Loucy (cell line): Measurements from ENCODE around the gene KIAA0930.

Experiments
- H2AFZ ChIP-seq: fragments of 200-600 bp; sonication (generic); 2 replicates; pipeline ENCODE4 v1.6.0; 2016; ENCODE audit warnings: antibody characterized with exemption, mild to moderate bottlenecking, low read length, moderate library complexity
- H3F3A ChIP-seq: fragments of 200-600 bp; 2 replicates; pipeline ENCODE4 v1.6.0; 2016; ENCODE audit warnings: antibody characterized with exemption, low read depth, mild to moderate bottlenecking
- H3K27me3 ChIP-seq: fragments of 200-600 bp; sonication (generic); 2 replicates; pipeline ENCODE4 v1.6.1; 2014; ENCODE audit warnings: low read length, mild to moderate bottlenecking; ENCODE audit not compliant: insufficient read depth, poor library complexity, severe bottlenecking
- H3K36me3 ChIP-seq: fragments of 200-600 bp; sonication (generic); 2 replicates; pipeline ENCODE4 v1.6.1; 2016; ENCODE audit warnings: low read length; ENCODE audit not compliant: insufficient read depth
- H3K4me1 ChIP-seq: fragments of 200-600 bp; sonication (generic); 2 replicates; pipeline ENCODE4 v1.5.1; 2014; ENCODE audit warnings: low read length, mild to moderate bottlenecking; ENCODE audit not compliant: insufficient read depth, poor library complexity, severe bottlenecking
- H3K4me2 ChIP-seq: fragments of 200-600 bp; sonication (generic); 2 replicates; pipeline ENCODE4 v1.6.0; 2014; ENCODE audit warnings: antibody characterized with exemption, low read length, low read depth, mild to moderate bottlenecking; ENCODE audit not compliant: poor library complexity, severe bottlenecking
- H3K4me3 ChIP-seq: fragments of 200-600 bp; sonication (generic); 2 replicates; pipeline ENCODE4 v1.5.1; 2014; ENCODE audit warnings: low read length, mild to moderate bottlenecking, mixed read lengths; ENCODE audit not compliant: poor library complexity, severe bottlenecking
- H3K79me2 ChIP-seq: fragments of 200-600 bp; sonication (generic); 2 replicates; pipeline ENCODE4 v1.6.1; 2014; ENCODE audit warnings: low read length; ENCODE audit not compliant: insufficient read depth
- H3K9ac ChIP-seq: fragments of 200-600 bp; sonication (generic); 2 replicates; pipeline ENCODE4 v1.6.0; 2014; ENCODE audit warnings: mild to moderate bottlenecking, low read depth, low read length, moderate library complexity; ENCODE audit not compliant: poor library complexity, severe bottlenecking
- H3K9me2 ChIP-seq: fragments of 200-600 bp; sonication (generic); replicated peaks from 2 replicates; pipeline ENCODE4 v1.6.1; 2016; ENCODE audit warnings: low read depth, low read length, mixed read lengths
- H3K9me3 ChIP-seq: fragments of 200-600 bp; sonication (generic); 2 replicates; pipeline ENCODE4 v1.6.1; 2014; ENCODE audit warnings: mild to moderate bottlenecking, antibody characterized with exemption, low read length, low read depth; ENCODE audit not compliant: insufficient read depth
- H4K20me1 ChIP-seq: fragments of 200-600 bp; sonication (generic); 2 replicates; pipeline ENCODE4 v1.6.0; 2014; ENCODE audit warnings: antibody characterized with exemption, low read length, mild to moderate bottlenecking; ENCODE audit not compliant: insufficient read depth, poor library complexity, severe bottlenecking
- CTCF ChIP-seq: fragments of 200-600 bp; sonication (generic); conservative IDR thresholded peaks from 2 replicates; pipeline ENCODE4 v1.5.1; 2014; ENCODE audit warnings: mild to moderate bottlenecking, antibody characterized with exemption, low read length
- EZH2phosphoT487 ChIP-seq: fragments of 200-600 bp; IDR thresholded peaks from 2 replicates; pipeline ENCODE4 v1.6.1; 2018; ENCODE audit warnings: antibody characterized with exemption, mild to moderate bottlenecking, moderate library complexity, borderline replicate concordance

KIAA0930 gene

GRCh38 chr22:45164270-45165088, 76.2 kb downstream of the KIAA0930 start:
- Histone ChIP-seq H3F3A (no peaks in the 10 kb centered on the region), H3K9me2 (no peaks in the 10 kb centered on the region), H4K20me1 (peaks cover 56% of the 10 kb centered on the region), H3K4me1 (peaks cover 76% of the 10 kb centered on the region), H3K9me3 (no peaks in the 10 kb centered on the region), H3K4me2 (peak overlapping the region; percentile 91), H3K36me3 (peaks cover 14% of the 10 kb centered on the region; the same call in 1 of the 2 replicates), H2AFZ (peak overlapping the region; percentile 57), H3K9ac (peak overlapping the region; percentile 87), H3K4me3 (peak overlapping the region; percentile 87), H3K79me2 (peaks cover 93% of the 10 kb centered on the region), H3K27me3 (no peaks in the 10 kb centered on the region)
- no peak for TF ChIP-seq CTCF
- TF ChIP-seq EZH2phosphoT487 = no peak

- Histone ChIP-seq H3K9me3 (no peaks in the 10 kb centered on the region), H3K79me2 (peaks cover 91% of the 10 kb centered on the region), H3K4me3 (peak within 1 kb of the TSS; percentile 87), H3K9ac (peak within 1 kb of the TSS; percentile 87), H2AFZ (peak within 1 kb of the TSS; percentile 89), H3K4me1 (peaks cover 77% of the 10 kb centered on the region), H3F3A (no peaks in the 10 kb centered on the region), H3K27me3 (no peaks in the 10 kb centered on the region), H4K20me1 (peaks cover 52% of the 10 kb centered on the region), H3K4me2 (peak within 1 kb of the TSS; percentile 91), H3K36me3 (peaks cover 6% of the 10 kb centered on the region; the same call in 1 of the 2 replicates), H3K9me2 (no peaks in the 10 kb centered on the region)
- TF ChIP-seq CTCF (no peak), EZH2phosphoT487 (no peak)
Measured at GRCh38 chr22:45163451-45164269, 77.0 kb downstream of the KIAA0930 start, which contains the start of gene NUP50. NUP50 (plus strand) TSS chr22:45163925; CDS start chr22:45168178, 4,253 bp downstream.

GRCh38 chr22:45163099-45163450, 77.6 kb downstream of the KIAA0930 start:
- Histone ChIP-seq H3K27me3 (no peaks in the 10 kb centered on the region), H2AFZ (peak overlapping the region; percentile 89), H3K4me1 (peaks cover 77% of the 10 kb centered on the region), H3K79me2 (peaks cover 88% of the 10 kb centered on the region), H3F3A (no peaks in the 10 kb centered on the region), H3K36me3 (peaks cover under 1% of the 10 kb centered on the region; the same call in 1 of the 2 replicates), H3K4me3 (peak overlapping the region; percentile 87), H3K9me2 (no peaks in the 10 kb centered on the region), H3K9me3 (no peaks in the 10 kb centered on the region), H3K9ac (peak overlapping the region; percentile 87), H4K20me1 (peaks cover 46% of the 10 kb centered on the region), H3K4me2 (peak overlapping the region; percentile 84)
- no peak for TF ChIP-seq EZH2phosphoT487
- no peak for TF ChIP-seq CTCF
